CD4-positive, alpha-beta T cell treated with Interleukin-6 at 100 ng/mL for 8 hours (primary cell): ENCODE measurements around the gene FAM117A.
"Not testable (repeated sequence)": the region's sequence is repeated elsewhere in the genome, so short reads cannot be mapped to it uniquely, and the experiment has no call there.

Experiments
- DNase-seq: peaks from one replicate; pipeline ENCODE4 v3.0.0-alpha.2; 2020; ENCODE audit warnings: mixed read lengths, low spot score

The FAM117A gene

GRCh38 chr17:49677933-49678847, 85.7 kb downstream of the FAM117A start, which contains the start of gene SPOP:
TSS of gene SPOP (minus strand) at chr17:49678097. CDS start at chr17:49622810, 55,287 bp downstream.
- DNase-seq = peak; percentile 100

GRCh38 chr17:49677134-49677932, 86.6 kb downstream of the FAM117A start:
- peak; percentile 96 for DNase-seq

- DNase-seq = peak; percentile 70
These were observed 87.6 kb downstream of the FAM117A start for GRCh38 chr17:49676276-49676868.

GRCh38 chr17:49674507-49674906, 89.4 kb downstream of the FAM117A start:
- no peak for DNase-seq

GRCh38 chr17:49673679-49674078, 90.3 kb downstream of the FAM117A start:
- DNase-seq = not testable (repeated sequence)

- no peak for DNase-seq
These were observed 93.3 kb downstream of the FAM117A start for GRCh38 chr17:49670641-49671040.

- DNase-seq = no peak
These were observed 93.9 kb downstream of the FAM117A start for GRCh38 chr17:49670002-49670401.

GRCh38 chr17:49667854-49668253, 96.1 kb downstream of the FAM117A start:
- DNase-seq = no peak

- DNase-seq = no peak
These were observed 99.2 kb downstream of the FAM117A start for GRCh38 chr17:49664706-49665211.
